GM12872 (cell line): ENCODE results near the gene SLC25A51.

ENCODE experiments used
- TF ChIP-seq, protein P1 (sequence below): IDR thresholded peaks from 3 replicates; pipeline ENCODE4 v1.5.1; 2011; ENCODE audit warnings: low read depth, mild to moderate bottlenecking, low read length, moderate library complexity; ENCODE audit not compliant: insufficient read depth

The SLC25A51 gene

DNA sequence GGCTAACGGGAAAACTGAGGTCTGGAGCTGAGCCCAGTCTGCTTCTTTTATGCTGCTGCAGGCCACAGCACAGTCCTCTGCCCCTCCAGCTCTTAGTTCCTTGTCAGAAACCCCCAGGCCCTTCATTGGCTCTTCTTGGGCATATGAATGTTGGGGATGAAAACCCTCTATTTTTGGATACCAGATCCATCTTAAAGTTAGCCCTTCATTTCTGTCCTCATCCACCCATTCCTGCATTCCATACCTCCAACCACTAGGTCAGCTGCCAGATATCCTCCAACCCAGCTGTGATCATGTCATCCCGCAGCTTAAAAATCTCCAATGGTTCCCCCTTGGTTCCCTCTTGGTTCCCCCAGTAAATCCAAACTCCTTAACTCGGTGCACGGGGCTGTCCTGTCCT is 1.8 kb upstream of the SLC25A51 start:
- TF ChIP-seq, protein P1, sequence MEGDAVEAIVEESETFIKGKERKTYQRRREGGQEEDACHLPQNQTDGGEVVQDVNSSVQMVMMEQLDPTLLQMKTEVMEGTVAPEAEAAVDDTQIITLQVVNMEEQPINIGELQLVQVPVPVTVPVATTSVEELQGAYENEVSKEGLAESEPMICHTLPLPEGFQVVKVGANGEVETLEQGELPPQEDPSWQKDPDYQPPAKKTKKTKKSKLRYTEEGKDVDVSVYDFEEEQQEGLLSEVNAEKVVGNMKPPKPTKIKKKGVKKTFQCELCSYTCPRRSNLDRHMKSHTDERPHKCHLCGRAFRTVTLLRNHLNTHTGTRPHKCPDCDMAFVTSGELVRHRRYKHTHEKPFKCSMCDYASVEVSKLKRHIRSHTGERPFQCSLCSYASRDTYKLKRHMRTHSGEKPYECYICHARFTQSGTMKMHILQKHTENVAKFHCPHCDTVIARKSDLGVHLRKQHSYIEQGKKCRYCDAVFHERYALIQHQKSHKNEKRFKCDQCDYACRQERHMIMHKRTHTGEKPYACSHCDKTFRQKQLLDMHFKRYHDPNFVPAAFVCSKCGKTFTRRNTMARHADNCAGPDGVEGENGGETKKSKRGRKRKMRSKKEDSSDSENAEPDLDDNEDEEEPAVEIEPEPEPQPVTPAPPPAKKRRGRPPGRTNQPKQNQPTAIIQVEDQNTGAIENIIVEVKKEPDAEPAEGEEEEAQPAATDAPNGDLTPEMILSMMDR, result no peak

GRCh38 chr9:37905131-37905505 is 1.2 kb upstream of the SLC25A51 start:
- TF ChIP-seq, protein P1, result no peak

DNA sequence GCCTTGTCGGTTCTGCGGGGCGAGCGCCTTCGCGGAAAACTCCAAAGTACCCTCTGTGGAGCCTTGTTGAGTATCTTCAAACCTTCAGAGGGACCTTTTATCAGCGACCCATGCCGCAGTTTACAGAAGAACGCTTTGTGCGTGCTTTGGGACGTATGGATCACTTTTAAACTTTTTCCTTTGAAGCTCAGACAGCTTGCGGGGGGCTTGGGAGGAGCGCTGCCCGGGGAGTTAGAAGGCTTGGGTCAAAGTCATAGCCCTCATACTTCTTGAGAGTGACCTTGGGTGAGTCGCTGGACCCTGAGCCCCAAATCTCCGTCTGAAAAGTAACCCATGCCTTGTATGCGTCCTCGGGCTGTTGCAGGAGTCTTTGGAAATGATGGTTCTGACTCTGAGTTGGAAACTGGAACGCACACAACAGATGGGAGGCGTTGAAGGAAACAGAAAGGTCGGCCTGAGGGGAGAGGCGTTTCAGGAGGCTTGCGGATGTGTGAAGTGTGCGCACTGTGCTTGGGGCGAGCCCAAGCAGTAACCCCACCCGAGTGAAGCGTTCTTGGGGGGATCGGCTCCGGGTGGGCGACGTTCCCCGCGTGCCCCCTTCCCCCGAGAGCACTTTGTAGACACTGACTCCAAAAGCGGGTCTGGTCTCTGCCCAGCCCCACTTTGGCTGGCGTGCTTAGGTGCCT is 661 bp upstream of the SLC25A51 start:
- TF ChIP-seq, protein P1, result no peak

DNA sequence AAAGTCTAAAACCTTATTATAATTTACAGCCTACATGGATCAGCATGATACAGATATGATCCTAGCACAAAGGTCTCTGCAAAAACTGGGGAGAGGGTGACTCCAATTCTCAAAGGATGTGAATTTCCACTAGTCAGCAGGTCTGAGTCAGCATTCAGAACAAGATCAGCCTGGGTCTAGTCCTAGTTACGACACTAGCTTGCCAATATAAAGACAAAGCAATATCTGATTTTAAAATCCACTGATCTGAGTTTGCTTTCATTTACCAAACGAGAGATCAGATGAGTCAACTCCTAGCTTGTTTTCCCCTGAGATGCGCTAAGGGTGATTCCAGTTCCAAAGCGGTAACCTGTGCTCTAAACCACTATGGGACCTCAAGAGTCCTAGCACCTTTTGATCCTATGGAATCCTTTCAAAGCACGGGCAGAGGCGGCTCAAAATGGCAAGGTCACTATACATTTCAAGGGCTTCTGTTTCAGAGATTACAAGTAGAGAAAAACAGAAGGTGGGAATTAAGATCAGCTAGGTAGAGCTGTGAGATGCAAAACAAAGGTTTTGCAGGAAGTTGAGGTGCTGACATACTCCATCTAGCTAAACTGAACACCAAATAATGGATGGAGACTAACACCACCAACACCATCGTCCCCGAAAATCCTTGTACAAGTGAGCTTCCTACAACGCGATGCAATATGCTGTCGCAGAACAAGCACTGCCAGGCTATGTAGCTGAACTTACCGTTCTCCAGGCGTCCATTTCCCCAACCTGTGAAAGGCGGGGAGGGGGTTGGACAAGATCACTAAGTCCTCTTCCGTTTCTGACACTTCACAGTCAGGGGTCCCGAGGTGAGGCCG is 906 bp downstream of the SLC25A51 start:
- TF ChIP-seq, protein P1, result no peak

DNA sequence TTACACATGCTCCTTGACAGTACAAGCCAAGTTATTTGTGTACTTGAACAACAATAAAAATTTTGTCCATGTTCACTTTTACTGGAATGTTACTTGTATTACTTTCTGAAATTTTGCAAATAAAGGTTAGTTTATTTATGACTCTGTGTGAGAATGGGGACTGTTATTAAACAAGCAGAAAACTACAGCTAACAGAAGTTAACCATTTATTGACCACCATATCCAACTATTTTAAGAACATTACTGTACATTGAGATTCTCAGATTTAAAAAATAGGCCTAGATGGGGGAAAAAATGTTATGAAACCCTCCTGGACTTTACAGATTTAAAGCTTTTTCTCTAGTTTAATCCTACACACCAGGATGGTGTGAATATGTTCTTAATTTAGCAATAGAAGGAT is 1.8 kb downstream of the SLC25A51 start:
- TF ChIP-seq, protein P1, result no peak

- TF ChIP-seq, protein P1, result no peak
These were observed 4.9 kb downstream of the SLC25A51 start for GRCh38 chr9:37899041-37899440.

DNA sequence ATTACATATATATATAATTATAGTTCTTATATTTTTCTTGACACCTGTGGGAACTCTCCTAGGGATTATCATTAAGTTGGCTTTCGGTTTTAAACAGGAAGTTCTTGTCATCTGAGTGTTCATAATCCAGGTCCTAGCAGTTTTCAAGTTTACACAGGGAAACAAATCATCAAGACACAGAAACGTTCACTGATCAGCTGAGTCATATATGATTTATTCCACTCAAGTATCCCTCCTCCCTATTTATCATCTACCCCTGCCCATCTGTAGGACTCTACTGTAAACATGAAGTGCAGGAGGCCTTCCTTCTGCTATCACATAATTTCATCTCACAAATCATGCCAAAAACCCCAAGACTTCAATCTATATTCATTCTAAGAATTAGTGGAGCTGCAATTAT is 6.3 kb downstream of the SLC25A51 start:
- TF ChIP-seq, protein P1, result no peak
